ENCODE results near the gene ZNF821.
A peak's percentile ranks its signal among the peaks of the same experiment; 100 is the strongest.
"Not testable (repeated sequence)": the region's sequence is repeated elsewhere in the genome, so short reads cannot be mapped to it uniquely, and the experiment has no call there.

ZNF821 gene

GRCh38 chr16:71899171-71899570 lies 15.2 kb upstream of the ZNF821 start:
- DNase-seq, result no peak

GRCh38 chr16:71896764-71897368 lies 12.9 kb upstream of the ZNF821 start:
- DNase-seq, result no peak

GRCh38 chr16:71895679-71896365 lies 11.8 kb upstream of the ZNF821 start:
- peak; percentile 33 for DNase-seq

GRCh38 chr16:71894921-71895678 lies 11.1 kb upstream of the ZNF821 start, which contains the start of gene IST1:
Gene IST1, plus strand, starts transcription at chr16:71895531. Its CDS starts 20,110 bp downstream, at chr16:71915641.
- peak; percentile 97 for DNase-seq

GRCh38 chr16:71894229-71894920 lies 10.4 kb upstream of the ZNF821 start:
- peak; percentile 18 for DNase-seq

GRCh38 chr16:71893888-71894228 lies 9.9 kb upstream of the ZNF821 start:
- no peak for DNase-seq

GRCh38 chr16:71889147-71889546 lies 5.2 kb upstream of the ZNF821 start:
- DNase-seq, result no peak

- no peak for DNase-seq
These were observed 1.3 kb upstream of the ZNF821 start for GRCh38 chr16:71885261-71885650.

- peak; percentile 71 for DNase-seq
These were observed 674 bp downstream of the ZNF821 start for GRCh38 chr16:71883168-71883848.

- peak; percentile 54 for DNase-seq
These were observed 1.3 kb downstream of the ZNF821 start for GRCh38 chr16:71882505-71883167.

GRCh38 chr16:71880176-71880575 lies 3.8 kb downstream of the ZNF821 start:
- no peak for DNase-seq

GRCh38 chr16:71878911-71879310 lies 5.1 kb downstream of the ZNF821 start:
- DNase-seq, result no peak

GRCh38 chr16:71873199-71873598 lies 10.8 kb downstream of the ZNF821 start:
- no peak for DNase-seq

- no peak for DNase-seq
These were observed 13.2 kb downstream of the ZNF821 start for GRCh38 chr16:71870818-71871217.

GRCh38 chr16:71869089-71869488 lies 14.9 kb downstream of the ZNF821 start:
- no peak for DNase-seq

- DNase-seq, result no peak
These were observed 16.0 kb downstream of the ZNF821 start for GRCh38 chr16:71867939-71868338.

- DNase-seq, result not testable (repeated sequence)
These were observed 16.8 kb downstream of the ZNF821 start for GRCh38 chr16:71867175-71867574.

- no peak for DNase-seq
These were observed 18.7 kb downstream of the ZNF821 start for GRCh38 chr16:71865173-71865863.

- no peak for DNase-seq
These were observed 20.0 kb downstream of the ZNF821 start for GRCh38 chr16:71863995-71864394.

- DNase-seq, result no peak
These were observed 24.0 kb downstream of the ZNF821 start for GRCh38 chr16:71859762-71860521.

Measured in stimulated activated CD4-positive, alpha-beta T cell treated with anti-CD3 and anti-CD28 coated beads, Interleukin-4, amount 100 ng/mL, for 1 hour (primary cell).